DOHH2 (cell line): ENCODE data around the gene ANXA10.
A peak's percentile ranks its signal among the peaks of the same experiment; 100 is the strongest.

Experiments
- H3F3A ChIP-seq: fragments of 200-600 bp; sonication (generic), shearing (Covaris generic); 2 replicates; pipeline ENCODE4 v1.6.0; 2016; ENCODE audit warnings: antibody characterized with exemption, mild to moderate bottlenecking; ENCODE audit not compliant: control insufficient read depth, insufficient read depth
- H3K27ac ChIP-seq: fragments of 200-600 bp; sonication (generic); 2 replicates; pipeline ENCODE4 v1.5.1; 2014; ENCODE audit warnings: low read depth, mild to moderate bottlenecking, low read length, moderate library complexity
- H3K27me3 ChIP-seq: fragments of 200-600 bp; sonication (generic); 2 replicates; pipeline ENCODE4 v1.6.1; 2014; ENCODE audit warnings: mild to moderate bottlenecking, low read length, mixed read lengths; ENCODE audit not compliant: control insufficient read depth
- H3K36me3 ChIP-seq: fragments of 200-600 bp; sonication (generic); 2 replicates; pipeline ENCODE4 v1.6.1; 2014; ENCODE audit warnings: mild to moderate bottlenecking, low read length, moderate library complexity, mixed read lengths; ENCODE audit not compliant: control insufficient read depth
- H3K4me1 ChIP-seq: fragments of 200-600 bp; sonication (generic); 2 replicates; pipeline ENCODE4 v1.6.1; 2014; ENCODE audit warnings: mild to moderate bottlenecking, low read length, mixed read lengths; ENCODE audit not compliant: control insufficient read depth
- H3K4me2 ChIP-seq: fragments of 200-600 bp; sonication (generic); 2 replicates; pipeline ENCODE4 v1.6.0; 2014; ENCODE audit warnings: mild to moderate bottlenecking, low read length, moderate library complexity
- H3K4me3 ChIP-seq: fragments of 200-600 bp; sonication (generic); 2 replicates; pipeline ENCODE4 v1.5.1; 2014; ENCODE audit warnings: mild to moderate bottlenecking, low read length, mixed read lengths
- H3K79me2 ChIP-seq: fragments of 200-600 bp; sonication (generic); 2 replicates; pipeline ENCODE4 v1.6.1; 2014; ENCODE audit warnings: mild to moderate bottlenecking, low read length, mixed read lengths; ENCODE audit not compliant: control insufficient read depth
- H3K9me2 ChIP-seq: fragments of 200-600 bp; sonication (generic); replicated peaks from 2 replicates; pipeline ENCODE4 v1.6.1; 2014; ENCODE audit warnings: mild to moderate bottlenecking, low read length, mixed read lengths; ENCODE audit not compliant: control insufficient read depth
- H3K9me3 ChIP-seq: fragments of 200-600 bp; sonication (generic); 2 replicates; pipeline ENCODE4 v1.6.1; 2014; ENCODE audit warnings: antibody characterized with exemption, low read length, mixed read lengths; ENCODE audit not compliant: control insufficient read depth, insufficient read depth
- H4K20me1 ChIP-seq: fragments of 200-600 bp; sonication (generic); 2 replicates; pipeline ENCODE4 v1.6.0; 2014; ENCODE audit warnings: low read depth, mild to moderate bottlenecking, antibody characterized with exemption, low read length, moderate library complexity; ENCODE audit not compliant: control insufficient read depth, insufficient read depth
- EZH2phosphoT487 ChIP-seq: fragments of 200-600 bp; sonication (generic); IDR thresholded peaks from 2 replicates; pipeline ENCODE4 v1.6.1; 2017; ENCODE audit warnings: borderline replicate concordance, mild to moderate bottlenecking, antibody characterized with exemption, low read length, moderate library complexity, mixed read lengths
- TF ChIP-seq, protein P1 (sequence below): fragments of 200-600 bp; sonication (generic); IDR thresholded peaks from one replicate; pipeline ENCODE4 v1.5.1; 2014; ENCODE audit warnings: antibody characterized with exemption, mild to moderate bottlenecking, low read depth, low read length; ENCODE audit not compliant: poor library complexity, severe bottlenecking

The ANXA10 gene

DNA sequence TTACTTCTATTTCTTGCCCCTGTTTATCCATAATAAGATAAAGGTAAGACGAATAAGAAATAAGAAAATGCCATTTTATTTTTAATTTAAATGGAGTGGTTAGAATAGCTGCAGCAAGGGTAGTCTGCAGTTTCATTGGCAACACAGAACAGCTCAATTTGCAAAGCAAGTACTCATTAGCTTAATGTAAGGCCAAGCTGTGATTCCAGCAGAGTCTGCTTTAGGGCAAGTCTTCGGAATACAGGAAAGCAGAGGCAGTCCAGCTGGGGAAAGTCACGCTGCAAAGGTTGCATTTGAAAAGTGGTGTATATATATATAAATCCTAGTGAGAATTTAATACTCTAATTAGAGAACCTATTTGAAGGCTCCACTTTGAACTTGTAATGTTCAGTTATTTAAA is 59.0 kb downstream of the ANXA10 start:
- no peaks in the 10 kb centered on the region for H3K9me3 ChIP-seq
- no peaks in the 10 kb centered on the region for H3K9me2 ChIP-seq
- no peak for TF ChIP-seq EZH2phosphoT487
- TF ChIP-seq, protein P1, sequence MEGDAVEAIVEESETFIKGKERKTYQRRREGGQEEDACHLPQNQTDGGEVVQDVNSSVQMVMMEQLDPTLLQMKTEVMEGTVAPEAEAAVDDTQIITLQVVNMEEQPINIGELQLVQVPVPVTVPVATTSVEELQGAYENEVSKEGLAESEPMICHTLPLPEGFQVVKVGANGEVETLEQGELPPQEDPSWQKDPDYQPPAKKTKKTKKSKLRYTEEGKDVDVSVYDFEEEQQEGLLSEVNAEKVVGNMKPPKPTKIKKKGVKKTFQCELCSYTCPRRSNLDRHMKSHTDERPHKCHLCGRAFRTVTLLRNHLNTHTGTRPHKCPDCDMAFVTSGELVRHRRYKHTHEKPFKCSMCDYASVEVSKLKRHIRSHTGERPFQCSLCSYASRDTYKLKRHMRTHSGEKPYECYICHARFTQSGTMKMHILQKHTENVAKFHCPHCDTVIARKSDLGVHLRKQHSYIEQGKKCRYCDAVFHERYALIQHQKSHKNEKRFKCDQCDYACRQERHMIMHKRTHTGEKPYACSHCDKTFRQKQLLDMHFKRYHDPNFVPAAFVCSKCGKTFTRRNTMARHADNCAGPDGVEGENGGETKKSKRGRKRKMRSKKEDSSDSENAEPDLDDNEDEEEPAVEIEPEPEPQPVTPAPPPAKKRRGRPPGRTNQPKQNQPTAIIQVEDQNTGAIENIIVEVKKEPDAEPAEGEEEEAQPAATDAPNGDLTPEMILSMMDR, result no peak
- H3K4me3 ChIP-seq, result no peak overlapping the region
- H3K79me2 ChIP-seq, result no peaks in the 10 kb centered on the region
- H3K4me1 ChIP-seq, result no peaks in the 10 kb centered on the region
- no peaks in the 10 kb centered on the region for H3K36me3 ChIP-seq
- no peaks in the 10 kb centered on the region for H4K20me1 ChIP-seq
- no peaks in the 10 kb centered on the region for H3F3A ChIP-seq
- H3K27me3 ChIP-seq, result no peaks in the 10 kb centered on the region
- H3K27ac ChIP-seq, result no peak overlapping the region
- no peak overlapping the region for H3K4me2 ChIP-seq

DNA sequence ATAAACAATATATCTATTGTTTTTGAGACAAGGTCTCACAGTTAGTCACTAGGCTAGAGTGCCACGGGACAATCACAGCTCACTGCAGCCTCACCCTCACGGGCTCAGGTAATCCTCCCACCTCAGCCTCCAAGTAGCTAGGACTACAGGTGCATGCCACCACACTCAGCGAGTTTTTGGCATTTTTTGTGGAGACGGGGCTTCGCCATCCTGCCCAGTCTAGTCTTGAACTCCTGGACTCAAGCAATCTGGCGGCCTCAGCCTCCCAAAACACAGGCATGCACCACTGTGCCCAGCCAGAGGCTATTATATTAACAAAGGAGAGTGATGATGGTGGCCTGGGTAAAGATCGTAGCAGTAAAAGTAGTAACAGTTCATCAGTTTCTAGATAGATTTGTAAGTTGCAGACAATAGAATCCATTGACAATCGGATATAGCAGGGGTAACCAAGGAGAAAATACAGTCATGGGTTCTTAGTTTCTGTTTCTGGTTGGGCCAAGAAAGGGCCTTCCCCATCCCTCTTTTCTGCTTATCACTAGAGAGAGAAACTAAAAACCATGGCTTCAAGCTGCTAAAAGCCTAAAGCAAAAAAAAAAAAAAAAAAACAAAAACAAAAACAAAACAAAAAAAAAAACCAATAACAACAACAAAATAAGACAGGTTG is 60.6 kb downstream of the ANXA10 start:
- no peak overlapping the region for H3K27ac ChIP-seq
- H3K4me3 ChIP-seq, result no peak overlapping the region
- no peaks in the 10 kb centered on the region for H4K20me1 ChIP-seq
- no peak for TF ChIP-seq EZH2phosphoT487
- TF ChIP-seq, protein P1, result no peak
- no peaks in the 10 kb centered on the region for H3K27me3 ChIP-seq
- no peaks in the 10 kb centered on the region for H3F3A ChIP-seq
- H3K4me1 ChIP-seq, result no peaks in the 10 kb centered on the region
- no peaks in the 10 kb centered on the region for H3K36me3 ChIP-seq
- no peak overlapping the region for H3K4me2 ChIP-seq
- H3K9me2 ChIP-seq, result no peaks in the 10 kb centered on the region
- H3K9me3 ChIP-seq, result no peaks in the 10 kb centered on the region
- H3K79me2 ChIP-seq, result no peaks in the 10 kb centered on the region

DNA sequence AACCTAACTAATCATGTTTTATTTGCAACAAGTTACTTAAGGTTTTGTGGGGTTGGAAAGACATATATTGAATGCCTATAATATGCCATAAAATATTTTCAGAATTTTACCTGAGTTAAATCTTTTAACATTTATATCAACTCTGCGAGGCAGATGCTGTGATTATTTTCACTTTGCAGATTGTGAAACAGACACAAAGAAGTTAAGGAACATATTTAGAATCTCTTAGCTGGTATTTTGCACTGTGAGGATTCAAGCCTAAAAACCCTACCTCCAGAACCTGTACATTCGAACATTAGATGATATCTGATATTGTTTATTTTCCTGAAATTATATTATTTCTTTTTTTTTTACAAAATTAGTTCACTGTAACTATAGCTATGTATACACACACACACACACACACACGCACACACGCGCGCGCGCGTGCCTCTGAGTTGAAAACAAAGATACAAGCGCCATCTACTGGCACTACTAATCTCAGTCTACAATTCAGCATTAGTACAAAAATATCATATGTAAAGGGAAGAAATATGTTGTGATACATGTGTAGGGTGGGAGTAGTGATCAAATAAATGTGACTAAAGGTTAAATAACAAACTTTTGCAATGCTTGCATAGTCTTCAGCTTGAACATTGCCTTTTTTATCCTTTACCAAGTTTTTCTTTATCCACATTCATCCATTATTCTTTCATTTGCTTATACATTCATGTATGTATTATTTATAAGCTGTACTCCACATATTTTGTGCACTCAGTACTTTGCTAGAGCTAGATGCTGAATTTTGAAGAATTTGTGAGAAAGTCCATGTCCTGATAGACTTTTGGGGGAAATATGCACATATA is 61.5 kb downstream of the ANXA10 start:
- H3K9me3 ChIP-seq, result no peaks in the 10 kb centered on the region
- H4K20me1 ChIP-seq, result no peaks in the 10 kb centered on the region
- no peaks in the 10 kb centered on the region for H3K4me1 ChIP-seq
- no peaks in the 10 kb centered on the region for H3K36me3 ChIP-seq
- H3K27me3 ChIP-seq, result no peaks in the 10 kb centered on the region
- H3K27ac ChIP-seq, result no peak overlapping the region
- H3K4me2 ChIP-seq, result no peak overlapping the region
- TF ChIP-seq EZH2phosphoT487, result no peak
- TF ChIP-seq, protein P1, result peak; percentile 66
- no peaks in the 10 kb centered on the region for H3K79me2 ChIP-seq
- no peaks in the 10 kb centered on the region for H3F3A ChIP-seq
- no peak overlapping the region for H3K4me3 ChIP-seq
- H3K9me2 ChIP-seq, result no peaks in the 10 kb centered on the region
